ENCODE data around the gene TBRG4. TPM values are rescaled to one million over a fixed set of nuclear protein-coding genes. Genes with fewer than 3 reads are reported as not detected.

Gene TBRG4
- total and polyA plus RNA-seq, 8 donors = 37.1 to 72.5 (median 45.7) TPM

DNA sequence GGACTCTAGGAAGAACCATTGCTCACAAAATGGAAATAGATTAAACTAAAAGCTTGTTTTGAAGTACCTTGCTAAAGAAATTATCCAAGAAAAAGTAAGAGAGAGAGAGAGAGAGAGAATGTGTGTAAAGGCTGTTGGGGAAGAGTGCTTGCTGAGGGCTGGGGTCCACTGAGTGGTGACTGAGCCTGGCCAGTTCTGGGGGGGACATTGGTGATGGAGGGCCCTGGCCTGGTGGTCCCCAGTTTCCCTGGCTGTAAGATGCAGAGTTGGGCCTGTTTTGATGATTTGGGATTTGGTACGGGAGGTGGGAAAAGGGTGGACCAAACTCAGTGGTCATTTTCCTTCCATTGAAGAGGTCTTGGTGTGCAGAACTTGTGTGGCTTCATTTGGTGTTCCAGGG, 47.0 kb upstream of the TBRG4 start:
- no peaks in the 10 kb centered on the region for H3K9me3 ChIP-seq
- intact Hi-C loops (cut with DNase I) = loop anchor here in 1 of 2 donors (10.0 kb wide), 1 partner anchor 96 kb away; no protein-coding TSS in a partner anchor
- ATAC-seq (no peak), DNase-seq (no peak)
- H3K27me3 ChIP-seq = peaks cover 9 to 34% of the 10 kb centered on the region in 2 donors
- no peaks in the 10 kb centered on the region for H3K36me3 ChIP-seq
- H3K4me3 ChIP-seq = peak overlapping the region; percentile 6 to 47
- H3K27ac ChIP-seq = peak overlapping the region; percentile 53 to 76
- peaks cover 0 to 13% of the 10 kb centered on the region in 2 donors for H3K4me1 ChIP-seq
- no peak for TF ChIP-seq CTCF (IDR thresholded peaks at IDR 0.05)

DNA sequence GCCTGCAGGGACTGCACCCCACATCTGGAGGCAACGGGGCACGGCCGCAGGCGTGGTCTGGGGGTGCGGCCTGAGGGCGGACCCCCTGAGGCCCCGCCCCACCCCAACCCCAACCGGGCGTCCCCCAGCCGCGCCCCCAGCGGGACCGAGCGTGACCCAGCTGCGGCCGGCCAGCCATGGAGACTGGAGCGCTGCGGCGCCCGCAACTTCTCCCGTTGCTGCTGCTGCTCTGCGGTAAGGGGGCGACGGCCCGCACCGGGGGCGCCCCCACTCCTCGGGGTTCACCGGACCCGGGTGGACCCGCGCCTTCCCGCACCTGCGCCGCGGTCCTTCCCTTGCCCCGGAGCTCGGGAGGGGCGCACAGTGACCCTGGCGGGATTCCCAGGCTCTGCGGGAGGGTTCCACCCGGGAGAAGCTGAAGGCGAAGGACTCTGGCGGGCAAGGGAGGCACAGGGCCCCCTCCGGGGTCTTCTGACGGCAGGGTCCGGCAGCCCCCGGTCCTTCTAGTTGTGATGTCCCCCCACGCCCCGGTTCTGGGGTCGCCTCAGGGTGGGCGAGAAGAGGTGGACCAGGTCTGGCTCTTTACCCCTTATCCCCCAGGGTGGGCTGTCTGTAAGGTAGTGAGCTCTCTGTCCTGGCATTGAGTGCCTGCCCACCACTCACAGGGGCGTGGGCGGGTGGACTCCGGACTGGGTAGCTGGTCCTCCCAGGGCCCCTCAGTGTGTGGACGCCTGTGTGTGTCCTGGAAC, 46.3 kb upstream of the TBRG4 start, which contains the start of gene RAMP3:
TSS of gene RAMP3 (plus strand) at position 139 of the 749 bp plus-strand sequence. CDS start at position 177, 38 bp downstream.
- no peak for TF ChIP-seq CTCF (IDR thresholded peaks at IDR 0.05)
- Histone ChIP-seq H3K36me3 (no peaks in the 10 kb centered on the region), H3K27ac (peak within 1 kb of the TSS; percentile 53 to 76), H3K4me1 (peaks cover 0 to 13% of the 10 kb centered on the region in 2 donors), H3K27me3 (peaks cover 9 to 34% of the 10 kb centered on the region in 2 donors), H3K4me3 (peak within 1 kb of the TSS; percentile 6 to 47), H3K9me3 (no peaks in the 10 kb centered on the region)
- ATAC-seq (peak; percentile 8), DNase-seq (peak in 1 of 4 donors; percentile 81)
- intact Hi-C loops (cut with DNase I) = loop anchor here in 1 of 2 donors (10.0 kb wide), 1 partner anchor 97 kb away; no protein-coding TSS in a partner anchor

GRCh38 chr7:45157286-45157652, 45.8 kb upstream of the TBRG4 start:
- intact Hi-C loops (cut with DNase I) = loop anchor here in 1 of 2 donors (10.0 kb wide), 1 partner anchor 98 kb away; no protein-coding TSS in a partner anchor
- no peak for TF ChIP-seq CTCF (IDR thresholded peaks at IDR 0.05)
- ATAC-seq = no peak
- Histone ChIP-seq H3K27me3 (peaks cover 9 to 34% of the 10 kb centered on the region in 2 donors), H3K36me3 (no peaks in the 10 kb centered on the region), H3K4me1 (peaks cover 0 to 13% of the 10 kb centered on the region in 2 donors), H3K27ac (peak overlapping the region in 1 of 2 donors; percentile 76), H3K4me3 (peak overlapping the region; percentile 6 to 47), H3K9me3 (no peaks in the 10 kb centered on the region)
- peak in 1 of 4 donors; percentile 75 for DNase-seq

DNA sequence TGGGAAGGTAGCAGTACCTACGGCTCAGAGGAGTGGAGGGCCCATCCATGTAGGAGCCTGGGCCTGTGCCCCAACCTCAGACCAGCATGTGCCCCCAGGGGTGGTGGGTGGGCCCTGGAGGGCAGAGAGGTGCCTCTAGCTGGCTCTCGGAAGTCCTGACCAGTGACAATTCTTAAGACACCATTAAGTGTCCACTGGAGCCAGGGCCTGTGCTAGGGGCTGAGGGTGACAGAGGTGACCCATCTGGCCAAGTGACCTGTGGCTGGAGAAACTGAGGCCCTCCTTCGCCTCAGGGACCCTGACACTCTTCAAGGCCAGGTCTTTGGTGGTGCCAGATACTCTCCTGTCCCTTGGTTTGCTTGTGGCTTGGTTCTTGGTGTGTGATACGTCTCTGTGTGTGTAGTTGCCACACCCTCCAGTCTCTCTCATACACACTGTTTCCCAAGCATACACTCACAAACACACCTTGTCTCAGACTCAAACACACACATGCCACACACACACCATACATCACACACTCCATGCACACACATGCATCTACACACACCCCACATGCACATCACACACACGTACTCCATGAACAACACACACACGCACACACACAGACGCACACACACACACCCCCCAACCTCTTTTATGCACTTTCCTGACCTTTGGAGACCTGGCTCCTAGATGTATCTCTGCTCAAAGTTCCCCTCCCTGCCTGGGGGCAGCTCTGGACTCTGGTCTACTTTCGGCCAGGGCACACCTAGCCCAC, 45.2 kb upstream of the TBRG4 start:
- peak overlapping the region in 1 of 2 donors; percentile 47 for H3K4me3 ChIP-seq

More for the DNA sequence above, 45.2 kb upstream of the TBRG4 start:
- Histone ChIP-seq H3K4me1 (peaks cover 0 to 11% of the 10 kb centered on the region in 2 donors), H3K36me3 (no peaks in the 10 kb centered on the region), H3K27ac (no peak overlapping the region), H3K27me3 (peaks cover 9 to 34% of the 10 kb centered on the region in 2 donors), H3K9me3 (no peaks in the 10 kb centered on the region)
- intact Hi-C loops (cut with DNase I) = loop anchor here in 1 of 2 donors (10.0 kb wide), 1 partner anchor 98 kb away; no protein-coding TSS in a partner anchor
- no peak for TF ChIP-seq CTCF (IDR thresholded peaks at IDR 0.05)
- ATAC-seq (no peak), DNase-seq (peak in 1 of 4 donors; percentile 41)
